ENCODE measurements around the gene CHRND. TPM values are rescaled to one million over a fixed set of nuclear protein-coding genes. Genes with fewer than 3 reads are reported as not detected.

CHRND gene
- total RNA-seq, 1 donor from 2014 or later: not detected

- no peak overlapping the region for H3K27ac ChIP-seq (ENCODE audit: low read depth, low read length)
- H4K20me1 ChIP-seq (ENCODE audit: insufficient read depth, low read length): peaks cover 6% of the 10 kb centered on the region
- no peak overlapping the region for H3K27ac Mint-ChIP-seq (ENCODE audit: unreplicated experiment)
- H3K9me3 ChIP-seq (ENCODE audit: insufficient read depth, low read depth, low read length): no peaks in the 10 kb centered on the region
- no peaks in the 10 kb centered on the region for H3K4me1 ChIP-seq (ENCODE audit: insufficient read depth, low read length)
- no peaks in the 10 kb centered on the region for H3K36me3 ChIP-seq (ENCODE audit: insufficient read depth, low read length)
- H3K79me2 ChIP-seq (ENCODE audit: insufficient read depth, low read length): no peaks in the 10 kb centered on the region
- no peak for TF ChIP-seq EZH2 (IDR thresholded peaks at IDR 0.05; ENCODE audit: insufficient read depth, low read length)
- peaks cover 2% of the 10 kb centered on the region for H3K36me3 Mint-ChIP-seq (ENCODE audit: low read depth, unreplicated experiment)
- no peak overlapping the region for H2AFZ ChIP-seq (ENCODE audit: low read depth, low read length)
- no peak overlapping the region for H3K9ac ChIP-seq (ENCODE audit: low read length)
- no peak overlapping the region for H3K4me2 ChIP-seq (ENCODE audit: low read length)
- FAIRE-seq (no peak), DNase-seq (ENCODE audit: low read depth) (no peak)
- H3K27me3 Mint-ChIP-seq (ENCODE audit: low read depth, unreplicated experiment): peaks cover 71% of the 10 kb centered on the region
- no peaks in the 10 kb centered on the region for H3K4me1 Mint-ChIP-seq (ENCODE audit: low read depth, unreplicated experiment)
- no peaks in the 10 kb centered on the region for H3K9me3 Mint-ChIP-seq (ENCODE audit: unreplicated experiment)
- H3K4me3 ChIP-seq (ENCODE audit: insufficient read depth, low read depth, low read length): no peak overlapping the region
- peaks cover 43% of the 10 kb centered on the region for H3K27me3 ChIP-seq (ENCODE audit: insufficient read depth, low read length)
- no peak overlapping the region for H3K4me3 Mint-ChIP-seq (ENCODE audit: unreplicated experiment)
These were observed 20.1 kb upstream of the CHRND start for GRCh38 chr2:232505856-232506255.

GRCh38 chr2:232506709-232507108, 19.3 kb upstream of the CHRND start:
- H3K4me1 Mint-ChIP-seq (ENCODE audit: low read depth, unreplicated experiment): no peaks in the 10 kb centered on the region
- Histone ChIP-seq H3K9me3 (ENCODE audit: insufficient read depth, low read depth, low read length) (no peaks in the 10 kb centered on the region), H3K4me2 (ENCODE audit: low read length) (no peak overlapping the region), H3K4me1 (ENCODE audit: insufficient read depth, low read length) (no peaks in the 10 kb centered on the region), H4K20me1 (ENCODE audit: insufficient read depth, low read length) (peaks cover 6% of the 10 kb centered on the region), H3K27ac (ENCODE audit: low read depth, low read length) (no peak overlapping the region), H3K27me3 (ENCODE audit: insufficient read depth, low read length) (peaks cover 49% of the 10 kb centered on the region), H3K36me3 (ENCODE audit: insufficient read depth, low read length) (no peaks in the 10 kb centered on the region), H3K9ac (ENCODE audit: low read length) (no peak overlapping the region), H3K79me2 (ENCODE audit: insufficient read depth, low read length) (no peaks in the 10 kb centered on the region), H3K4me3 (ENCODE audit: insufficient read depth, low read depth, low read length) (no peak overlapping the region), H2AFZ (ENCODE audit: low read depth, low read length) (no peak overlapping the region)
- DNase-seq (ENCODE audit: low read depth) (no peak), FAIRE-seq (no peak)
- no peaks in the 10 kb centered on the region for H3K9me3 Mint-ChIP-seq (ENCODE audit: unreplicated experiment)
- peaks cover 2% of the 10 kb centered on the region for H3K36me3 Mint-ChIP-seq (ENCODE audit: low read depth, unreplicated experiment)
- no peak overlapping the region for H3K27ac Mint-ChIP-seq (ENCODE audit: unreplicated experiment)
- H3K27me3 Mint-ChIP-seq (ENCODE audit: low read depth, unreplicated experiment): peaks cover 65% of the 10 kb centered on the region
- H3K4me3 Mint-ChIP-seq (ENCODE audit: unreplicated experiment): no peak overlapping the region
- TF ChIP-seq CTCF (IDR thresholded peaks at IDR 0.05; ENCODE audit: insufficient read depth, low read depth, low read length) (no peak), EZH2 (IDR thresholded peaks at IDR 0.05; ENCODE audit: insufficient read depth, low read length) (no peak)

GRCh38 chr2:232508251-232508650, 17.7 kb upstream of the CHRND start:
- DNase-seq (ENCODE audit: low read depth): no peak
- TF ChIP-seq EZH2 (IDR thresholded peaks at IDR 0.05; ENCODE audit: insufficient read depth, low read length) (no peak), CTCF (IDR thresholded peaks at IDR 0.05; ENCODE audit: insufficient read depth, low read depth, low read length) (no peak)
- Mint-ChIP-seq H3K4me1 (ENCODE audit: low read depth, unreplicated experiment) (no peaks in the 10 kb centered on the region), H3K27ac (ENCODE audit: unreplicated experiment) (no peak overlapping the region), H3K9me3 (ENCODE audit: unreplicated experiment) (no peaks in the 10 kb centered on the region), H3K27me3 (ENCODE audit: low read depth, unreplicated experiment) (peaks cover 67% of the 10 kb centered on the region), H3K36me3 (ENCODE audit: low read depth, unreplicated experiment) (peaks cover 2% of the 10 kb centered on the region), H3K4me3 (ENCODE audit: unreplicated experiment) (no peak overlapping the region)
- Histone ChIP-seq H3K79me2 (ENCODE audit: insufficient read depth, low read length) (no peaks in the 10 kb centered on the region), H4K20me1 (ENCODE audit: insufficient read depth, low read length) (peaks cover 6% of the 10 kb centered on the region), H3K4me1 (ENCODE audit: insufficient read depth, low read length) (no peaks in the 10 kb centered on the region), H3K9me3 (ENCODE audit: insufficient read depth, low read depth, low read length) (no peaks in the 10 kb centered on the region), H3K4me2 (ENCODE audit: low read length) (no peak overlapping the region), H3K27me3 (ENCODE audit: insufficient read depth, low read length) (peaks cover 48% of the 10 kb centered on the region), H3K9ac (ENCODE audit: low read length) (no peak overlapping the region), H3K27ac (ENCODE audit: low read depth, low read length) (no peak overlapping the region), H2AFZ (ENCODE audit: low read depth, low read length) (no peak overlapping the region), H3K4me3 (ENCODE audit: insufficient read depth, low read depth, low read length) (no peak overlapping the region), H3K36me3 (ENCODE audit: insufficient read depth, low read length) (no peaks in the 10 kb centered on the region)
- no peak for FAIRE-seq
